Keratinocyte (primary cell): ENCODE measurements around the gene FBXO42.

Experiments
- EZH2 ChIP-seq: IDR thresholded peaks from one replicate; pipeline ENCODE4 v1.6.1; 2012; ENCODE audit warnings: inconsistent platforms, mild to moderate bottlenecking, low read length, moderate library complexity
- TF ChIP-seq, protein P1 (sequence below), 3 experiments: IDR thresholded peaks in 1 of 3; conservative IDR thresholded peaks in 1 of 3; optimal IDR thresholded peaks in 1 of 3; 2 replicates in 2 of 3; 3 replicates in 1 of 3; pipeline versions ENCODE3 to v1.5.1; 2011; ENCODE audit warnings: low read length in 3 of 3, mild to moderate bottlenecking in 3 of 3, moderate library complexity in 2 of 3, control low read depth in 1 of 3, inconsistent platforms in 1 of 3; ENCODE audit not compliant: insufficient read depth in 2 of 3; ENCODE audit errors: extremely low read depth in 1 of 3

DNA sequence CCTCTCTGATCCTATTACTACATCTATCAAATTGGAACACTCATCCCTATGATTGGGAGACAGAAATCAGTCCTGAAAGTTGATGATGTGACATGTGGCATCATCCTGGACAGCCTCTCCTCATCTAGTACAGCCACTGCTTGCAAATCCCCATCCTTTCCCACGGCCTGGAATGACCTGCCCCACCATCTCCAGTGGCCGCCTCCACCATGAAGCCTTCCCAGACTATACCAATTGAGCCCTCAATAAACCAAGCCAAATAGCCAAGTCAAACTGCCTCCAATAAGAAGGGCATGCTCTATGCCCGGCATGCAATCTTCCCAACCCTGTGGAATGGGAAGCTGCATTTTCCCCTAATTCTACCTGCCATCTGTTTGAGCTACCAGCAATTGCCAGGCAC, 139.3 kb downstream of the FBXO42 start:
- TF ChIP-seq, protein P1, sequence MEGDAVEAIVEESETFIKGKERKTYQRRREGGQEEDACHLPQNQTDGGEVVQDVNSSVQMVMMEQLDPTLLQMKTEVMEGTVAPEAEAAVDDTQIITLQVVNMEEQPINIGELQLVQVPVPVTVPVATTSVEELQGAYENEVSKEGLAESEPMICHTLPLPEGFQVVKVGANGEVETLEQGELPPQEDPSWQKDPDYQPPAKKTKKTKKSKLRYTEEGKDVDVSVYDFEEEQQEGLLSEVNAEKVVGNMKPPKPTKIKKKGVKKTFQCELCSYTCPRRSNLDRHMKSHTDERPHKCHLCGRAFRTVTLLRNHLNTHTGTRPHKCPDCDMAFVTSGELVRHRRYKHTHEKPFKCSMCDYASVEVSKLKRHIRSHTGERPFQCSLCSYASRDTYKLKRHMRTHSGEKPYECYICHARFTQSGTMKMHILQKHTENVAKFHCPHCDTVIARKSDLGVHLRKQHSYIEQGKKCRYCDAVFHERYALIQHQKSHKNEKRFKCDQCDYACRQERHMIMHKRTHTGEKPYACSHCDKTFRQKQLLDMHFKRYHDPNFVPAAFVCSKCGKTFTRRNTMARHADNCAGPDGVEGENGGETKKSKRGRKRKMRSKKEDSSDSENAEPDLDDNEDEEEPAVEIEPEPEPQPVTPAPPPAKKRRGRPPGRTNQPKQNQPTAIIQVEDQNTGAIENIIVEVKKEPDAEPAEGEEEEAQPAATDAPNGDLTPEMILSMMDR (optimal IDR thresholded peaks at IDR 0.05 in 1 of 3, IDR thresholded peaks at IDR 0.05 in 1 of 3, conservative IDR thresholded peaks at IDR 0.05 in 1 of 3; ENCODE audit: extremely low read depth in 1 of 3, insufficient read depth in 2 of 3, low read length in 3 of 3), result no peak
- TF ChIP-seq EZH2, result no peak
